Stimulated activated naive CD8-positive, alpha-beta T cell treated with anti-CD3 and anti-CD28 coated beads, Interleukin-15, Interleukin-2, amounts not matched to agents 100 ng/mL and 50 ng/mL, for 24 hours (primary cell): ENCODE measurements around the gene USP7.
"Not testable (repeated sequence)": the region's sequence is repeated elsewhere in the genome, so short reads cannot be mapped to it uniquely, and the experiment has no call there.

Source experiments
- H3K27ac Mint-ChIP-seq: one replicate; pipeline ENCODE4 v1.8.0; 2021; ENCODE audit warnings: mild to moderate bottlenecking, mixed read lengths
- H3K27me3 Mint-ChIP-seq: one replicate; pipeline ENCODE4 v1.8.0; 2021; ENCODE audit warnings: mixed read lengths
- H3K36me3 Mint-ChIP-seq: one replicate; pipeline ENCODE4 v1.8.0; 2021; ENCODE audit warnings: low read depth, mixed read lengths
- H3K4me1 Mint-ChIP-seq: one replicate; pipeline ENCODE4 v1.8.0; 2021; ENCODE audit warnings: low read depth, mixed read lengths
- H3K4me3 Mint-ChIP-seq: one replicate; pipeline ENCODE4 v1.8.0; 2021; ENCODE audit warnings: mild to moderate bottlenecking, mixed read lengths
- H3K9me3 Mint-ChIP-seq: one replicate; pipeline ENCODE4 v1.8.0; 2021; ENCODE audit warnings: mixed read lengths

Gene USP7

DNA sequence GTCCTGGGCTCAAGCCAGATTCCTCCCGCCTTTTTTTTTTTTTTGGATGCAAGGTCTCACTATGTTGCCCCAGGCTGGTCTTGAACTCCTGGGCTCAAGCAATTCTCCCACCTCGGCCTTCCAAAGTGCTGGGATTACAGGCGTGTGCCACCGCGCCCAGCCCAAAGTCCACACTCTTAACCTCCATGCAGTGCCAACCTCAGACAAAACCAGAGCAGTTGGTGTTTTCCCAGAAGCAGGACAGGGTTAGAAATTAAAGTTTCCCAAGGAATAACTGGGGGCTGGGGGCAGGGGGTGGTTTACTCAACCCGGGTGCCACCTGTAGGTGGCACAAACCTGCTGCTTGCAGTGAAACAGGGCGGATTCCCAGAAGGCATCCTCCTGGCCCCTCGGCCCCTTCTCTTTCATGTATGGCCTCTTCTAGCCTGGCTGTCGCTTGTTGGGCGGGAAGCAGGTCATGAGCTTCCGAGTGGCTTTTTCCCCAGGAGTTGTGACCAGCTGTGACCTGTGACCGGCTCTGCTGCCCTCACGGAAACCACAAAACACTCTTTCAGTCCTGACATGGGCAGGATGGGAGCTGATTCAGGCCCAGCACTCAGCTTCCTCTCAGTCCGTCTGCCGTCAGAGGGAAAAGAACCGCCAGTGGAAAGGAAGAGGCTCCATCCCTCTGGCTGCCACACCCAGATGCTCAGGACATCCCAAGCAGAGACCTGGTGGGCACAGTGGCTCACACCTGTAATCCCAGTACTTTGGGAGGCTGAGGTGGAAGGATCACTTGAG lies 25.6 kb upstream of the USP7 start:
- Mint-ChIP-seq H3K9me3 (no peaks in the 10 kb centered on the region), H3K27me3 (no peaks in the 10 kb centered on the region), H3K4me3 (no peak overlapping the region), H3K4me1 (no peaks in the 10 kb centered on the region), H3K36me3 (no peaks in the 10 kb centered on the region), H3K27ac (no peak overlapping the region)

DNA sequence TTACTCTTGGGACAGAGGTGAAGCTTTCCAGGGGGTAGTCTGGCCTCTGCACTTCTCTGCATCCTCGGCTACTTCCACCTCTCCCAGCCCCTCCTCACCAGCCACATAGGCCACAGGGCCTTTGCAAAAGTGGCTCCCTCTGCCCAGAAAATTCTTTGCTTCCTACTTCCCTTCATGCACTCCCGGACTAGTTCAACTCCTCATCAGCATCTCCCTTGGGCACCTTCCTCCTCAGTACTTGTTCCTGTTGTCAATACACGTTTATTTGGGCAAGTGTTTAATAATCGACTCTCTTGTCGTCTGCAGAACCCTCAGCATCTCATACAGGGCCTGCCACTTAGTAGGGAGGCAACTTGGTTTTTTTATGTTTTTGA lies 23.1 kb upstream of the USP7 start:
- Mint-ChIP-seq H3K4me3 (no peak overlapping the region), H3K4me1 (no peaks in the 10 kb centered on the region), H3K27ac (no peak overlapping the region), H3K27me3 (no peaks in the 10 kb centered on the region), H3K36me3 (no peaks in the 10 kb centered on the region), H3K9me3 (no peaks in the 10 kb centered on the region)

DNA sequence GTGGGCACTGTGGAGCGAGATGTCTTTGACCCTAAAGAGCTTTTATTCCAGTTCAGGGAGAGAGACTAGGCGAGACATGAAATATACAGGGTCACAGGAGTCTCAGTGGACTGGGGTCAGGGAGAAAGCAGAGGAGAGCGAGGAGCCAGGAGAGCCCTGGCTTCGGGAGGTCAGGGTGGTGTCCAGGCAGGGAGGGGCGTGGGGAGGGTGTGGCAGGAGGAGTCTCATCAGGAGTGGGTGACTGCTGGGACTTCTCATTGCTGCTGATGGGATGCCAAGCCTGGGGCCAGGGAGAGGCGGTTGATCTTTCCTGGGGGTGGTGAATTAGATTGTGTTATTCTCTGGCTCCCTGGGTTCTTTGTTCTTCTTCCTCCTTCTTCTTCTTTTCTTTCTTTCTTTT lies 22.4 kb upstream of the USP7 start:
- H3K27ac Mint-ChIP-seq, result no peak overlapping the region
- H3K4me1 Mint-ChIP-seq, result no peaks in the 10 kb centered on the region
- no peaks in the 10 kb centered on the region for H3K27me3 Mint-ChIP-seq
- H3K4me3 Mint-ChIP-seq, result no peak overlapping the region
- H3K9me3 Mint-ChIP-seq, result no peaks in the 10 kb centered on the region
- no peaks in the 10 kb centered on the region for H3K36me3 Mint-ChIP-seq

GRCh38 chr16:8982816-8983215 lies 19.1 kb upstream of the USP7 start:
- Mint-ChIP-seq H3K9me3 (no peaks in the 10 kb centered on the region), H3K27ac (no peak overlapping the region), H3K36me3 (no peaks in the 10 kb centered on the region), H3K4me1 (no peaks in the 10 kb centered on the region), H3K4me3 (no peak overlapping the region), H3K27me3 (no peaks in the 10 kb centered on the region)

DNA sequence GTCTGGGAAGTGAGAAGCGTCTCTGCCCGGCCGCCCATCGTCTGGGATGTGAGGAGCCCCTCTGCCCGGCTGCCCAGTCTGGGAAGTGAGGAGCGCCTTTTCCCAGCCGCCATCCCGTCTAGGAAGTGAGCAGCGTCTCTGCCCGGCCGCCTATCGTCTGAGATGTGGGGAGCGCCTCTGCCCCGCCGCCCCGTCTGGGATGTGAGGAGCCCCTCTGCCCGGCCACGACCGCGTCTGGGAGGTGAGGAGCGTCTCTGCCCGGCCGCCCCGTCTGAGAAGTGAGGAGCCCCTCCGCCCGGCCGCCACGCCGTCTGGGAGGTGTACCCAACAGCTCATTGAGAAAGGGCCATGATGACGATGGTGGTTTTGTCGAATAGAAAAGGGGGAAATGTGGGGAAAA lies 18.2 kb upstream of the USP7 start:
- H3K4me3 Mint-ChIP-seq, H3K27ac Mint-ChIP-seq, H3K27me3 Mint-ChIP-seq, H3K9me3 Mint-ChIP-seq, H3K36me3 Mint-ChIP-seq, H3K4me1 Mint-ChIP-seq: not testable (repeated sequence)

- not testable (repeated sequence) for H3K36me3 Mint-ChIP-seq, H3K9me3 Mint-ChIP-seq, H3K4me3 Mint-ChIP-seq, H3K4me1 Mint-ChIP-seq, H3K27ac Mint-ChIP-seq
- H3K27me3 Mint-ChIP-seq, result peaks cover 13% of the 10 kb centered on the region
Observed at GRCh38 chr16:8976189-8976588, 12.5 kb upstream of the USP7 start.

DNA sequence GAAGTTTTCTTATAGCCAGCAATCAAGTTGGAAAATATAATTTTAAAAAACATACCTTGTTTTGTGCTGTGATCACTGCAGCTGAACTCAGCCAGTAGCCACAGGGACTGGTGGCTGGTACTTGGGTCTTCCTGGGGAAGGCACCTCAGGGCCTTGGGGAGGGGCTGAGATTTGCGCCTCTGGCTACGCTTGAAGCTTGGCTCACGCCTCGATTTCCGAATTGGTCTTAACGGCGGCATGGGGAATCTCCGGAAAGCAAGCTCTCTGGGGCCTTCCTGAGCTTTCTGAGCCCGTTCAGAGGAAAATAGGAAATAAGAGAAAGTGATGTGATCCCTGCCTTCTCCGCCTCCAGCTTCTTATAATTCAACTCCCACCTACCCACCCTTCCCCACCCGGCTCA lies 11.3 kb upstream of the USP7 start:
- no peaks in the 10 kb centered on the region for H3K9me3 Mint-ChIP-seq
- no peaks in the 10 kb centered on the region for H3K4me1 Mint-ChIP-seq
- no peaks in the 10 kb centered on the region for H3K36me3 Mint-ChIP-seq
- no peak overlapping the region for H3K4me3 Mint-ChIP-seq
- peaks cover 13% of the 10 kb centered on the region for H3K27me3 Mint-ChIP-seq
- H3K27ac Mint-ChIP-seq, result no peak overlapping the region

DNA sequence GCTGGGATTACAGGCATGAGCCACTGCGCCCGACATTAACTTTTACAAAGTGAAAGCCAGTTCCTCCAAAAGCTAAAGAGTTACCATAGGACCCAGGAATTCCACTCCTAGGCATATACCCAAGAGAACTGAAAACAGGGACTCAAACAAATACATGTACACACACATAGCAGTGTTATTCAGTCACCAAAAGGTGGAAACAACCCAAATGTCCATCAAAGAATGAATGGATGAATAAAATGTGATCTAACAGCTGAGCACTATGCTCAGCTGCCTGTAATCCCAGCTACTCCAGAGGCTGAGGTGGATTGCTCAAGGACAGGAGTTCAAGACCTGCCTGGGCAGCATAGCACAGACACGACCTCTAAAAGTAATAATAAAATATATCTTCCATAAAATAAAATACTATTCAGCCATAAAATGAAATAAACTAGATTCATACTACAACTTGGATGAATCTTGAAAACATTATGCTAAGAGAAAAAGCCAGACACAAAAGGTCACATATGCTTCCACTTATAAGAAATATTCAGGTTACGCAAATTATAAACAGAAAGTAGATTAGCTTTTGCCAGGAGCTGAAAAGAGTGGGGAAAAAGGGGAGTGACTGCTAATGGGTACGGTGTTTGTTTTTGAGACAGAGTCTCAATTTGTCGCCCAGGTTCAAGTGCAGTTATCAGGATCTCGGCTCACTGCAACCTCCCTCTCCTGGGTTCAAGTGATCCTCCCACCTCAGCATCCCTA lies 9.3 kb upstream of the USP7 start:
- H3K36me3 Mint-ChIP-seq, result no peaks in the 10 kb centered on the region
- H3K27ac Mint-ChIP-seq, result no peak overlapping the region
- no peak overlapping the region for H3K4me3 Mint-ChIP-seq
- H3K9me3 Mint-ChIP-seq, result no peaks in the 10 kb centered on the region
- H3K27me3 Mint-ChIP-seq, result peaks cover 13% of the 10 kb centered on the region
- H3K4me1 Mint-ChIP-seq, result no peaks in the 10 kb centered on the region

- no peak overlapping the region for H3K27ac Mint-ChIP-seq
- no peaks in the 10 kb centered on the region for H3K9me3 Mint-ChIP-seq
Observed at GRCh38 chr16:8971416-8971815, 7.7 kb upstream of the USP7 start.

GRCh38 chr16:8969202-8969897 lies 5.6 kb upstream of the USP7 start:
- peaks cover 12% of the 10 kb centered on the region for H3K27me3 Mint-ChIP-seq
- H3K4me3 Mint-ChIP-seq, H3K27ac Mint-ChIP-seq, H3K36me3 Mint-ChIP-seq, H3K9me3 Mint-ChIP-seq, H3K4me1 Mint-ChIP-seq: not testable (repeated sequence)

More at GRCh38 chr16:8971416-8971815, 7.7 kb upstream of the USP7 start:
- H3K36me3 Mint-ChIP-seq, result no peaks in the 10 kb centered on the region
- no peaks in the 10 kb centered on the region for H3K4me1 Mint-ChIP-seq
- H3K27me3 Mint-ChIP-seq, result peaks cover 6% of the 10 kb centered on the region
- no peak overlapping the region for H3K4me3 Mint-ChIP-seq

DNA sequence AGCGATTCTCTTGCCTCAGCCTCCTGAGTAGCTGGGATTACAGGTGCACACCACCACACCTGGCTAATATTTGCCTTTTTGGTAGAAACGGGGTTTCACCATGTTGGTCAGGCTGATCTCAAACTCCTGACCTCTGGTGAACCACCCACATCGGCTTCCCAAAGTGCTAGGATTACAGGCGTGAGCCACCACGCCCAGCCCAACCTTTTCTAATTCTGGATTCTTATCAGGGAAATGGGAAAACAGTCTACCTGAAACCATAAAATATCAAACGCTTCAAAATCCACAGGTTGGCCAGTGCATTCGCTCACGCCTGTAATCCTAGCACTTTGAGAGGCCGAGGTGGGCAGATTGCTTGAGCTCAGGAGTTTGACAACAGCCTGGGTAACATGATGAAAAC lies 4.3 kb upstream of the USP7 start:
- H3K9me3 Mint-ChIP-seq, H3K4me1 Mint-ChIP-seq, H3K36me3 Mint-ChIP-seq, H3K27me3 Mint-ChIP-seq, H3K4me3 Mint-ChIP-seq, H3K27ac Mint-ChIP-seq: not testable (repeated sequence)

GRCh38 chr16:8967132-8967821 lies 3.6 kb upstream of the USP7 start:
- H3K9me3 Mint-ChIP-seq, result no peaks in the 10 kb centered on the region
- H3K27ac Mint-ChIP-seq, result no peak overlapping the region
- H3K36me3 Mint-ChIP-seq, result peaks cover 2% of the 10 kb centered on the region
- peaks cover 7% of the 10 kb centered on the region for H3K4me1 Mint-ChIP-seq
- peaks cover 5% of the 10 kb centered on the region for H3K27me3 Mint-ChIP-seq
- no peak overlapping the region for H3K4me3 Mint-ChIP-seq

- Mint-ChIP-seq H3K9me3 (no peaks in the 10 kb centered on the region), H3K4me1 (peaks cover 12% of the 10 kb centered on the region), H3K4me3 (no peak overlapping the region), H3K27me3 (peaks cover 5% of the 10 kb centered on the region), H3K36me3 (peaks cover 7% of the 10 kb centered on the region), H3K27ac (no peak overlapping the region)
Observed at GRCh38 chr16:8966817-8967131, 3.1 kb upstream of the USP7 start.

DNA sequence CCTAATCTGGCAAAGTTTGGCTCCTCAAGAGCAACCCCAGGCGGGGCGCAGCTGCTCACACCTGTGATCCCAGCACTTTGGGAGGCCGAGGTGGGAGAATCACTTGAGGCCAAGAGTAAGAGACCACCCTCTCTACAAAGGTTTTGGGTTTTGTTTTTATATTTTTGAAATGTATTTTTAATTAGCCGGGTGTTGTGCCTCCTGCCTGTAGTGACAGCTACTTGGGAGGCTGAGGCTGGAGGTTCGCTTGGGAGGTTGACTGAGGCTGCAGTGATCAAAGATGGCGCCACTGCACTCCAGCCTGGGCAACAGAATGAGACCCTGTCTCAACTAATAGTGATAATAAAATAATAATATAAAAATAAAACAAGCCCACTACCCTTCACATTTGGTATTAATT lies 756 bp upstream of the USP7 start:
- Mint-ChIP-seq H3K4me3 (peak overlapping the region; percentile 75), H3K27me3 (peaks cover 5% of the 10 kb centered on the region), H3K36me3 (peaks cover 11% of the 10 kb centered on the region), H3K27ac (peak overlapping the region; percentile 55), H3K4me1 (peaks cover 35% of the 10 kb centered on the region), H3K9me3 (no peaks in the 10 kb centered on the region)
